GM12892 (cell line): ENCODE results near the gene SNAPC2.
A peak's percentile ranks its signal among the peaks of the same experiment; 100 is the strongest.

ENCODE experiments used
- DNase-seq: peaks from one replicate; pipeline ENCODE4 v3.0.0; 2011; ENCODE audit not compliant: insufficient read length
- FAIRE-seq: peaks from 2 replicates; lab custom pipeline; 2011; peaks lifted over from hg19 to GRCh38; lab: Jason Lieb, UNC
- POLR2A ChIP-seq: IDR thresholded peaks from 2 replicates; pipeline ENCODE4 v1.6.1; 2011; ENCODE audit warnings: low read depth, low read length, control low read depth
- POLR2AphosphoS5 ChIP-seq: IDR thresholded peaks from 2 replicates; pipeline ENCODE4 v1.6.1; 2011; ENCODE audit warnings: low read depth, low read length, control low read depth
- TAF1 ChIP-seq: IDR thresholded peaks from 2 replicates; pipeline ENCODE4 v1.6.1; 2011; ENCODE audit warnings: low read depth, mild to moderate bottlenecking, control low read depth, low read length, borderline replicate concordance

SNAPC2 gene

GRCh38 chr19:7933828-7934725 lies 13.9 kb downstream of the SNAPC2 start:
- TF ChIP-seq POLR2AphosphoS5 (no peak), POLR2A (no peak), TAF1 (no peak)
- FAIRE-seq: no peak
- no peak for DNase-seq

DNA sequence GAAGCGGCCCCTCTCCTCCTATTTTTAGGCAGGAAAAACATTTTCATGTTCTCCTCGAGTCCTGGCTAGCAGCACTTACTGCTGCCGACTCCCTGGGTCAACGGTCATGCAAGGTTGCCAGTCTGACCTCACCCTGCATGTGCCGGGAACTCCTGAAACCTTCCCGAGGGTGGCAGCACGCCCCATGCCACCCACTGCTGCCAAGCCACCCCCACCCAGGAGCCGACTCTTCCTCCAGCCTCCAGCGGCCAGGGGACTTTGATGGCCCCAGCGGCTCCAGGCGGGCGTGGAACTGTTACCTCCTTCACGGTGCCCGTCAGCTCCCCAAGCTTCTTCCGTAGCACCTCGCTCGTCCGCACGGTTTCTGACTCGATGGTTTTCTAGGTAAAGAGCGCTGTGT lies 14.6 kb downstream of the SNAPC2 start:
- no peak for DNase-seq
- TF ChIP-seq POLR2A (no peak), TAF1 (no peak), POLR2AphosphoS5 (no peak)
- no peak for FAIRE-seq

GRCh38 chr19:7940841-7941240 lies 20.7 kb downstream of the SNAPC2 start:
- no peak for TF ChIP-seq POLR2A
- TF ChIP-seq TAF1: no peak
- TF ChIP-seq POLR2AphosphoS5: no peak
- no peak for FAIRE-seq

GRCh38 chr19:7941895-7942596 lies 21.9 kb downstream of the SNAPC2 start:
- DNase-seq (no peak), FAIRE-seq (no peak)
- no peak for TF ChIP-seq TAF1
- TF ChIP-seq POLR2A: no peak
- TF ChIP-seq POLR2AphosphoS5: no peak

More at GRCh38 chr19:7940841-7941240, 20.7 kb downstream of the SNAPC2 start:
- no peak for DNase-seq

DNA sequence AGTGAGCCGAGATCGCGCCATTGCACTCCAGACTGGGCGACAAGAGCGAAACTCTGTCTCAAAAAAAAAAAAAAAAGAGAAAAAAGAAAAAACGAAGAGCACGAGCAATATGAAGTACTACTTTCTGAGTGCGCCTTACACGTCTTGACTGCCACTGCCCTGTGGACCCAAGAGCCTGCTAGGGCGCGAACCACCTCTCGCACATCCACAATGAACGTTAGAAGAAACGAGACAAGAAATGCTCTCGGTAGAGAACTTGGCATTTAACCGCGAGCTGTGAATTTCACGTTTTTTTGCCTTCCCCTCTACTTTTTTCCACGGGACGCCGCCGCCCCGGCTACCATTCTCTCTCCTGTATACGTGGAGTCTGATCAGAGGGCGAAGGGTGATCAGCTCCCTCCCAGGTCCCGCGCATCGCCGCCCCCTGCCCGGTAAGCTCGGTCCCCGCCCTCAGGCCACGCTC lies 22.9 kb downstream of the SNAPC2 start:
- DNase-seq: no peak
- no peak for FAIRE-seq
- no peak for TF ChIP-seq POLR2AphosphoS5
- TF ChIP-seq TAF1: no peak
- no peak for TF ChIP-seq POLR2A

DNA sequence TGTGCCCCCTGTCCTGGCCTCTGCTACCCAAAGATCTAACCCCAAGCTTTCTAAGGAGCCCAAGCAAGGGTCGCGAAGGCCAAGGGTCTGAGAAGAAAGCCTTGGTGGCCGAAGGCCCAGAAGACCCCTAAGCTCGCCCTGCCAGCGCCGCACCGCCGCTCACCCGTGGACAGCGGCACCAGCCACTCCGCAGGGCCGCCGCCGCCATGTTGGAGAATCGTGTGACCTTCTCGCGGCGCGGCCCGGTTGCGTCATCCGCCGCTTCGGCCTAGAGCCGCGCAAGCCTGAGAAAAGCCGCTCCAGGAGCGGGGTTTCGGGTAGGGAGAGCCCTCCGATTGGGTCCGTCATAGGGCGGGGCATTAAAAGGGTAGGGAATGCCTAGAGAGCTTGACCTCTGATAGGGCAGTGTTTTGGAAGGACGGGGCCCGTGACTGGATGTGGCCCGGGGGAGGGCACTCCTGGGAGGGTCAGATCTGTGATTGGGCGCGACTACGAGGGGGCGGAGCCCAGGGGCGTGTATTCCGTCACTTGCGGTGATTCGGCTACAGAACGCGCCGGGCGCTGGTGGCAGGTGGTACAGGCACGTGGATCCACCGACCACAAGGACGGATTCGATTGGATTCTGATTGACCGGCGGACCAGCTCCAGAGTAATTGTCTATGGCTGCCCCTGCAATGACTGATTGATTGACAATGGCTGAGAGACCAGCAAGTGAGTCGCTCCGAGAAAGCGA lies 23.5 kb downstream of the SNAPC2 start, which contains the start of gene TIMM44:
TIMM44 (minus strand) TSS at position 223 of the 733 bp plus-strand sequence; CDS start at position 208, 15 bp downstream.
- TF ChIP-seq POLR2A (peak; percentile 97), TAF1 (peak; percentile 92), POLR2AphosphoS5 (peak; percentile 97)
- peak; percentile 96 for DNase-seq
- peak; percentile 100 for FAIRE-seq

- DNase-seq (peak; percentile 58), FAIRE-seq (peak; percentile 94)
- TF ChIP-seq POLR2AphosphoS5: no peak
Measured at GRCh38 chr19:7944177-7944761, 24.1 kb downstream of the SNAPC2 start.

GRCh38 chr19:7947939-7948338 lies 27.8 kb downstream of the SNAPC2 start:
- no peak for DNase-seq
- FAIRE-seq: no peak
- TF ChIP-seq TAF1: no peak
- no peak for TF ChIP-seq POLR2A
- TF ChIP-seq POLR2AphosphoS5: no peak

GRCh38 chr19:7953060-7953459 lies 32.9 kb downstream of the SNAPC2 start:
- DNase-seq (no peak), FAIRE-seq (no peak)
- TF ChIP-seq TAF1: no peak
- no peak for TF ChIP-seq POLR2A
- TF ChIP-seq POLR2AphosphoS5: no peak

DNA sequence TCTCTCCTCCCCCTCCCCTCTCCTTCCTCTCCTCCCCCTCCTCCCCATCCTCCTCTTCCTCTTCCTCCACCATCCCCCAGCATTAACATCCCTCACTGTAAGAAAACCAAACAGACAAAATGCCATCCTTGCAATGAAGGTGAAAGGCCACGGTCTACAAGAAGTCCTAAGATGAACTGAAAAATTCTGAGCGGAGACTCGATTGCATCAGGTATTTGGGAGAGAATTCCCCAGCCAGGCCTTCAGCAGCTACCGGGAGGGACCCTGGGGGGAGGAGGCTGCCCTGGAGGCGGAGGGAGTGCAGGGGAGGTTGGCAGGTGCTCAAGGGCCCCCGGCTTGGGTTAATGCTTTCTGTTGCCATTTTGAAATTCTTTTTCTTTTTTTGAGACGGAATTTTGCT lies 33.4 kb downstream of the SNAPC2 start:
- TF ChIP-seq TAF1 (no peak), POLR2A (no peak), POLR2AphosphoS5 (no peak)
- DNase-seq (no peak), FAIRE-seq (no peak)

DNA sequence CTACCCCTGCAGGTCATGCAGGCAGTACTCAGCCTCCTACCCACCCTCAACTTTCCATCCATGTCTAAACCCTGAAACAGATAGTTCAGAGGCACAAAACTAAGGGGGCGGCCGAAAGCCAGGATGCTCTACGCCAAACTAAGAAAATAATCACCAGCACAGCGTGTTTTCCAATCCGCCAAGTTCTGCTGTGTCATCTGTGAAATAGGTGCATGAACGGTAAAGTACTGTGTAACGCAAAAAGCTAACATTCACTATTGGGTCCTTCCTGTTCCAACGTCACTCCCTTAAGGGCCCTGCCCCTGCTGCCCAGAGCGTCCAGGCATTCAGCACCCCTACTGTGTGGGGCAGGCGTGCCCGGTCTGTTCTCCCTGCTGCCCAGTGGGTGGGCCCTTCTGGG lies 35.6 kb downstream of the SNAPC2 start:
- TF ChIP-seq POLR2A (no peak), POLR2AphosphoS5 (no peak), TAF1 (no peak)
- no peak for DNase-seq
- FAIRE-seq: no peak
